HCT116 (cell line): ENCODE results near the gene IL11. TPM values are rescaled to one million over a fixed set of nuclear protein-coding genes. Genes with fewer than 3 reads are reported as not detected.

ENCODE experiments used
- ATAC-seq: fragments of 200-7000 bp; cut with Tn5 transposase; 2 replicates; pipeline ENCODE4 v1.9.1; 2020; ENCODE audit warnings: mild to moderate bottlenecking, moderate library complexity
- BruUV-seq: library from RNA; stranded (reverse); fragments of 400-500 nt; replicated peaks from 2 replicates; lab custom pipeline; 2021; lab: Mats Ljungman, UMichigan
- CTCF ChIA-PET: fragments of 300-600 bp; sonication (Branson Sonifier 250); formaldehyde crosslinking; loops from one replicate; lab custom pipeline; 2021; ENCODE audit warnings: antibody characterized with exemption; lab: Charles Lee
- POLR2A ChIA-PET: fragments of 300-600, 350-600 bp; sonication (Branson Sonifier 250); formaldehyde crosslinking; loops from one replicate; lab custom pipeline; 2021; ENCODE audit warnings: antibody characterized with exemption; lab: Charles Lee
- RAD21 ChIA-PET, 2 experiments: fragments of 300-600 bp; sonication (Branson Sonifier 250); formaldehyde crosslinking; loops; one replicate each; lab custom pipeline; 2023; ENCODE audit warnings: low total read pairs in 2 of 2; ENCODE audit not compliant: uncharacterized antibody in 2 of 2, unreplicated experiment in 2 of 2, low non-redundant PET in 1 of 2; lab: Charles Lee
- DNase-seq: peaks from one replicate; pipeline ENCODE4 v3.0.0-alpha.2; 2010; ENCODE audit warnings: low read depth, low spot score
- H2AFZ ChIP-seq: fragments of 200-600 bp; shearing (Covaris generic), sonication (generic); 2 replicates; pipeline ENCODE4 v1.6.1; 2017; ENCODE audit warnings: low read depth, mixed run types, mixed read lengths, antibody characterized with exemption, low read length; ENCODE audit not compliant: poor library complexity, severe bottlenecking
- H3K27ac ChIP-seq: 2 replicates; pipeline ENCODE4 v1.5.1; 2012; ENCODE audit warnings: low read depth, low read length
- H3K27me3 ChIP-seq: fragments of 200-600 bp; sonication (generic); 2 replicates; pipeline ENCODE4 v1.6.1; 2016; ENCODE audit warnings: mixed run types, low read length, mixed read lengths; ENCODE audit not compliant: insufficient read depth
- H3K36me3 ChIP-seq, 2 experiments: fragments of 200-500 bp in 1 of 2; fragments of 200-600 bp in 1 of 2; sonication (Bioruptor generic) in 1 of 2; sonication (generic) in 1 of 2; 2 replicates each; pipeline versions ENCODE4 v1.5.1 to v1.6.1; 2014 to 2016; ENCODE audit warnings: low read length in 2 of 2, inconsistent platforms in 1 of 2, mixed read lengths in 1 of 2, mixed run types in 1 of 2; ENCODE audit not compliant: insufficient read depth in 2 of 2, control insufficient read depth in 1 of 2
- H3K4me1 ChIP-seq, 2 experiments: fragments of 200-600 bp in 1 of 2; sonication (generic) in 1 of 2; 2 replicates each; pipeline versions ENCODE4 v1.5.1 to v1.6.1; 2012 to 2017; ENCODE audit warnings: low read length in 2 of 2, inconsistent platforms in 1 of 2, mild to moderate bottlenecking in 1 of 2, mixed read lengths in 1 of 2, mixed run types in 1 of 2, moderate library complexity in 1 of 2; ENCODE audit not compliant: insufficient read depth in 2 of 2, control insufficient read depth in 1 of 2
- H3K4me2 ChIP-seq: fragments of 200-600 bp; sonication (generic); 2 replicates; pipeline ENCODE4 v1.6.1; 2017; ENCODE audit warnings: mixed run types, low read length, mixed read lengths
- H3K4me3 ChIP-seq, 2 experiments: fragments of 200-600 bp in 1 of 2; sonication (generic) in 1 of 2; replicated peaks in 1 of 2; 2 replicates each; pipeline ENCODE4 v1.5.1; 2011 to 2016; ENCODE audit warnings: low read length in 2 of 2, control low read depth in 1 of 2, low read depth in 1 of 2, mild to moderate bottlenecking in 1 of 2, mixed read lengths in 1 of 2, mixed run types in 1 of 2
- H3K79me2 ChIP-seq: fragments of 200-600 bp; sonication (generic); 2 replicates; pipeline ENCODE4 v1.6.1; 2017; ENCODE audit warnings: mild to moderate bottlenecking, mixed run types, low read length, moderate library complexity, mixed read lengths; ENCODE audit not compliant: insufficient read depth
- H3K9ac ChIP-seq: fragments of 200-600 bp; sonication (generic); 2 replicates; pipeline ENCODE4 v1.6.1; 2016; ENCODE audit warnings: low read length, mixed read lengths
- H3K9me2 ChIP-seq: fragments of 200-600 bp; sonication (generic), shearing (Covaris generic); 2 replicates; pipeline ENCODE4 v1.6.1; 2017; ENCODE audit warnings: mixed run types, mild to moderate bottlenecking, moderate library complexity; ENCODE audit not compliant: insufficient read depth
- H3K9me3 ChIP-seq, 2 experiments: fragments of 200-500 bp in 1 of 2; fragments of 200-600 bp in 1 of 2; sonication (Bioruptor generic) in 1 of 2; sonication (generic) in 1 of 2; 2 replicates each; pipeline ENCODE4 v1.6.1; 2014 to 2017; ENCODE audit warnings: low read length in 2 of 2, mixed read lengths in 2 of 2, inconsistent platforms in 1 of 2, low read depth in 1 of 2, mild to moderate bottlenecking in 1 of 2, mixed run types in 1 of 2, moderate library complexity in 1 of 2; ENCODE audit not compliant: control insufficient read depth in 1 of 2, insufficient read depth in 1 of 2
- H4K20me1 ChIP-seq: fragments of 200-600 bp; sonication (generic), shearing (Covaris generic); 2 replicates; pipeline ENCODE4 v1.6.1; 2017; ENCODE audit warnings: mixed run types, mild to moderate bottlenecking, moderate library complexity; ENCODE audit not compliant: insufficient read depth
- CBX3 ChIP-seq: IDR thresholded peaks from 2 replicates; pipeline ENCODE4 v1.6.1; 2012; ENCODE audit warnings: low read depth
- CEBPB ChIP-seq: IDR thresholded peaks from 2 replicates; pipeline ENCODE4 v1.6.1; 2012; ENCODE audit warnings: low read depth
- EGR1 ChIP-seq: IDR thresholded peaks from 2 replicates; pipeline ENCODE4 v1.6.1; 2012; ENCODE audit warnings: low read depth
- ELF1 ChIP-seq: IDR thresholded peaks from 2 replicates; pipeline ENCODE4 v1.6.1; 2012; ENCODE audit warnings: low read depth, borderline replicate concordance
- EZH2phosphoT487 ChIP-seq: fragments of 200-600 bp; IDR thresholded peaks from 2 replicates; pipeline ENCODE4 v1.6.1; 2018; ENCODE audit warnings: antibody characterized with exemption, borderline replicate concordance
- JUND ChIP-seq: IDR thresholded peaks from 2 replicates; pipeline ENCODE4 v1.6.1; 2012
- SIN3A ChIP-seq: IDR thresholded peaks from 2 replicates; pipeline ENCODE4 v1.6.1; 2012; ENCODE audit warnings: low read depth
- TCF7L2 ChIP-seq: IDR thresholded peaks from 2 replicates; pipeline ENCODE4 v1.7.0; 2011; ENCODE audit warnings: borderline replicate concordance, inconsistent platforms; ENCODE audit not compliant: insufficient read depth, insufficient read length; ENCODE audit errors: extremely low read depth
- ZFX ChIP-seq: fragments of 450-650 bp; IDR thresholded peaks from 2 replicates; pipeline ENCODE4 v1.6.1; 2017
- ZNF274 ChIP-seq: fragments of 200-500 bp; sonication (Bioruptor generic); IDR thresholded peaks from 2 replicates; pipeline ENCODE4 v1.6.1; 2014; ENCODE audit warnings: mild to moderate bottlenecking, low read depth, low read length, inconsistent platforms
- intact Hi-C: fragments of 100-400 bp; cut with micrococcal nuclease; formaldehyde crosslinking; loops from 2 replicates; pipeline ENCODE4 v1.10.0; 2022
- total RNA-seq: library from RNA; stranded (reverse); gene quantifications from one replicate; pipeline ENCODE4 v1.2.1, GENCODE V29; 2021; ENCODE audit not compliant: unreplicated experiment
- TF ChIP-seq, protein P1 (sequence below): IDR thresholded peaks from 2 replicates; pipeline ENCODE4 v1.6.1; 2012; ENCODE audit warnings: low read depth
- TF ChIP-seq, protein P2 (sequence below): IDR thresholded peaks from 2 replicates; pipeline ENCODE4 v1.6.1; 2012
- TF ChIP-seq, protein P3 (sequence below): IDR thresholded peaks from 2 replicates; pipeline ENCODE4 v1.6.1; 2012

IL11 gene
- total RNA-seq, 1 experiment from 2014 or later, result 2.8 TPM

DNA sequence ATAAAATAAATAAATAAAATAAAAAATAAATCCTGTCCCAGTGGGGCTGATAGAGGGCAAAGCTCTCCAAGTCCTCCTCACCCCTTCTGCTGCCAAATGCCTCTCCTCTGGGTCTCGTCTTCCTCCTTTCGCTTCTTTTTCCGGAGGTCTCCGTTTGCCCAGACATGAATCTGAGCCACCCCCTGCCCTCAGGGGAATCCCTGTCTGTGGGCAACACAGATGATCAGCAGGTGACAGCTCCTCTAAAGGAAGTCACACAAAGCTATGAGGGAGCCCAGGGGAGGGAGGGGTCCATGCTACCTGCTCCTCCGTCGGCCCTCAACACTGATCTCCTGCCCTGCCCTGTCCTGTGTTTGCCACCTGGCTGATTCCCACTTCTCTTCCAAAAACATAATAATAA is 45.6 kb downstream of the IL11 start:
- no peak for DNase-seq
- no peak overlapping the region for H2AFZ ChIP-seq
- no peaks in the 10 kb centered on the region for H3K9me3 ChIP-seq
- peaks cover 5 to 14% of the 10 kb centered on the region in 2 experiments; a peak in 3 of 4 replicates for H3K4me1 ChIP-seq
- H3K4me2 ChIP-seq, result no peak overlapping the region
- no peaks in the 10 kb centered on the region for H3K27me3 ChIP-seq
- CTCF ChIA-PET, result no interaction called here
- no peak overlapping the region for H3K9ac ChIP-seq
- H4K20me1 ChIP-seq, result no peaks in the 10 kb centered on the region
- TF ChIP-seq JUND (no peak), ZNF274 (no peak), EZH2phosphoT487 (no peak)
- RAD21 ChIA-PET, result no interaction called here
- H3K36me3 ChIP-seq, result no peaks in the 10 kb centered on the region
- POLR2A ChIA-PET, result no interaction called here
- intact Hi-C loops, result no loop called here
- no peak for ATAC-seq
- no peaks in the 10 kb centered on the region for H3K9me2 ChIP-seq
- H3K27ac ChIP-seq, result no peak overlapping the region
- no peaks in the 10 kb centered on the region for H3K79me2 ChIP-seq
- BruUV-seq, result no TSS peak
- H3K4me3 ChIP-seq, result no peak overlapping the region

DNA sequence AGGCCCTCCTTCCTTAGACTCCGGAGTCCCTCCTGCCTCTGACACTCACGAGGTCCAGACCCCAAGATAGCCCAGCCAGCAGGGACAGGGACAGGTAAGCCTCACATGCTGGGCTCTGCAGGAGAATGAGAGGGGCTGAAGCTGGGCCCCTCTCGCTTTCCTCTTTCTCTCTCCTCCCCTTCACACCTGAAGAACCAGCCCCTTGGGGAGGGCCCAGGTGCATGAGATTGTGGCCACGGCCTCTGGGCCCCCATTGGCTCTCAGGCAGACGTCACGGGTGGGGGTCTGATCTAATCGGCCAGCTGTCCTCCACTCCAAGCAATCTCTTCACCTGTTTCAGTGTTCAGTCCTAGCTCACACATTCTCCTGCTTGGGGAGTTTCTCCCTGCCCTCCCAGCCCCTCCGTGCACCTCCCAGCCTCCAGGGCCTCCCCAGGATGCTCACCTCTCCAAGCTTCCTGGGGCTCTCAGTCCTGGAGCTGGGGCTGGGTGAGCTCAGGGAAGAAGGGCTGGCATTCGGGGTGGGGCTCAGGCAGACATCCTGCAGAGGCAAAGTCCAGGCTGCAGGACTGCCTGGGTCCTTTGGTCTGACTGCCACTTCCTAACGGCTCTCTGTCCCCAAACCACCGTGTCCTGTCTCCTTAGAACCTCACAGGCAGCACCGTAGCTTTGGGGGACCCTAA is 47.9 kb downstream of the IL11 start:
- intact Hi-C loops, result no loop called here
- ChIA-PET POLR2A (no interaction called here), RAD21 (no interaction called here)
- no peaks in the 10 kb centered on the region for H3K79me2 ChIP-seq
- H3K36me3 ChIP-seq, result no peaks in the 10 kb centered on the region
- no peak for ATAC-seq
- H3K4me1 ChIP-seq, result peaks cover 1 to 2% of the 10 kb centered on the region in 2 experiments; a peak in 3 of 4 replicates
- H3K9me2 ChIP-seq, result no peaks in the 10 kb centered on the region
- H3K9me3 ChIP-seq, result no peaks in the 10 kb centered on the region
- H3K4me3 ChIP-seq, result no peak overlapping the region
- no peak overlapping the region for H3K9ac ChIP-seq
- TF ChIP-seq TCF7L2 (no peak), JUND (no peak), ELF1 (no peak), EZH2phosphoT487 (no peak), EGR1 (no peak), CBX3 (no peak), SIN3A (no peak), ZFX (no peak), CEBPB (no peak)
- TF ChIP-seq, protein P1, sequence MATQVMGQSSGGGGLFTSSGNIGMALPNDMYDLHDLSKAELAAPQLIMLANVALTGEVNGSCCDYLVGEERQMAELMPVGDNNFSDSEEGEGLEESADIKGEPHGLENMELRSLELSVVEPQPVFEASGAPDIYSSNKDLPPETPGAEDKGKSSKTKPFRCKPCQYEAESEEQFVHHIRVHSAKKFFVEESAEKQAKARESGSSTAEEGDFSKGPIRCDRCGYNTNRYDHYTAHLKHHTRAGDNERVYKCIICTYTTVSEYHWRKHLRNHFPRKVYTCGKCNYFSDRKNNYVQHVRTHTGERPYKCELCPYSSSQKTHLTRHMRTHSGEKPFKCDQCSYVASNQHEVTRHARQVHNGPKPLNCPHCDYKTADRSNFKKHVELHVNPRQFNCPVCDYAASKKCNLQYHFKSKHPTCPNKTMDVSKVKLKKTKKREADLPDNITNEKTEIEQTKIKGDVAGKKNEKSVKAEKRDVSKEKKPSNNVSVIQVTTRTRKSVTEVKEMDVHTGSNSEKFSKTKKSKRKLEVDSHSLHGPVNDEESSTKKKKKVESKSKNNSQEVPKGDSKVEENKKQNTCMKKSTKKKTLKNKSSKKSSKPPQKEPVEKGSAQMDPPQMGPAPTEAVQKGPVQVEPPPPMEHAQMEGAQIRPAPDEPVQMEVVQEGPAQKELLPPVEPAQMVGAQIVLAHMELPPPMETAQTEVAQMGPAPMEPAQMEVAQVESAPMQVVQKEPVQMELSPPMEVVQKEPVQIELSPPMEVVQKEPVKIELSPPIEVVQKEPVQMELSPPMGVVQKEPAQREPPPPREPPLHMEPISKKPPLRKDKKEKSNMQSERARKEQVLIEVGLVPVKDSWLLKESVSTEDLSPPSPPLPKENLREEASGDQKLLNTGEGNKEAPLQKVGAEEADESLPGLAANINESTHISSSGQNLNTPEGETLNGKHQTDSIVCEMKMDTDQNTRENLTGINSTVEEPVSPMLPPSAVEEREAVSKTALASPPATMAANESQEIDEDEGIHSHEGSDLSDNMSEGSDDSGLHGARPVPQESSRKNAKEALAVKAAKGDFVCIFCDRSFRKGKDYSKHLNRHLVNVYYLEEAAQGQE, result no peak
- TF ChIP-seq, protein P2, sequence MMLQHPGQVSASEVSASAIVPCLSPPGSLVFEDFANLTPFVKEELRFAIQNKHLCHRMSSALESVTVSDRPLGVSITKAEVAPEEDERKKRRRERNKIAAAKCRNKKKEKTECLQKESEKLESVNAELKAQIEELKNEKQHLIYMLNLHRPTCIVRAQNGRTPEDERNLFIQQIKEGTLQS, result no peak
- TF ChIP-seq, protein P3, sequence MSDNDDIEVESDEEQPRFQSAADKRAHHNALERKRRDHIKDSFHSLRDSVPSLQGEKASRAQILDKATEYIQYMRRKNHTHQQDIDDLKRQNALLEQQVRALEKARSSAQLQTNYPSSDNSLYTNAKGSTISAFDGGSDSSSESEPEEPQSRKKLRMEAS, result no peak
- TF ChIP-seq, all 23 proteins: peak for 0
- Histone ChIP-seq H2AFZ (no peak overlapping the region), H3K27me3 (no peaks in the 10 kb centered on the region), H3K4me2 (no peak overlapping the region), H4K20me1 (no peaks in the 10 kb centered on the region), H3K27ac (no peak overlapping the region)
- CTCF ChIA-PET, result interaction anchor here (2.6 kb wide), 1 partner anchor 20 kb away, joined by 12 read pairs; no protein-coding TSS in a partner anchor
- no TSS peak for BruUV-seq
- DNase-seq, result no peak
